ENCODE measurements around the gene KRT38.

The KRT38 gene

DNA sequence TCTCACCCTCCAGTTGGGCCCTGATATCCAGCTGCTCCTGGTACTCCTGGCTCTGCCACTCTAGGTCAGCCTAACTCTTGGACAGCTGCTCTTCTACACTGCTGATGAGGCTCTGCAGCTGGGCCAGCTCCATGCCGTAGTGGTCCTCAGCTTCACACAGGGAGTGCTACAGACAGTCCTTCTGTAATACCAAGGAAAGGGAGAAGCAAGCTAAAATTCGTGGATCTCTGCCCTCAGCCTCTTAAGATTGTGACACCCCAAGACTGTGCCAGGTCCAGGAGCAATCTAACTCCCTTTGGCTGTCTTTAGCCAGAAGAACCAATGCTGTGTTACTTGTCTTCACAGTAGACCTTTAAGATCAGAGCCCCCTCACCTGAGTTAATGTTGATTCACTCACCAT is 7.7 kb upstream of the KRT38 start:
- TF ChIP-seq POLR2AphosphoS5 (IDR thresholded peaks at IDR 0.05; ENCODE audit: low read depth, low read length) (no peak), FOXP2 (optimal IDR thresholded peaks at IDR 0.05; ENCODE audit: borderline replicate concordance, extremely low read depth, extremely low read length, insufficient read depth) (no peak), TAF1 (IDR thresholded peaks at IDR 0.05; ENCODE audit: borderline replicate concordance, insufficient read depth, low read length) (no peak), SIN3A (IDR thresholded peaks at IDR 0.05; ENCODE audit: borderline replicate concordance, insufficient read depth, low read length) (no peak)
- TF ChIP-seq, protein P1, sequence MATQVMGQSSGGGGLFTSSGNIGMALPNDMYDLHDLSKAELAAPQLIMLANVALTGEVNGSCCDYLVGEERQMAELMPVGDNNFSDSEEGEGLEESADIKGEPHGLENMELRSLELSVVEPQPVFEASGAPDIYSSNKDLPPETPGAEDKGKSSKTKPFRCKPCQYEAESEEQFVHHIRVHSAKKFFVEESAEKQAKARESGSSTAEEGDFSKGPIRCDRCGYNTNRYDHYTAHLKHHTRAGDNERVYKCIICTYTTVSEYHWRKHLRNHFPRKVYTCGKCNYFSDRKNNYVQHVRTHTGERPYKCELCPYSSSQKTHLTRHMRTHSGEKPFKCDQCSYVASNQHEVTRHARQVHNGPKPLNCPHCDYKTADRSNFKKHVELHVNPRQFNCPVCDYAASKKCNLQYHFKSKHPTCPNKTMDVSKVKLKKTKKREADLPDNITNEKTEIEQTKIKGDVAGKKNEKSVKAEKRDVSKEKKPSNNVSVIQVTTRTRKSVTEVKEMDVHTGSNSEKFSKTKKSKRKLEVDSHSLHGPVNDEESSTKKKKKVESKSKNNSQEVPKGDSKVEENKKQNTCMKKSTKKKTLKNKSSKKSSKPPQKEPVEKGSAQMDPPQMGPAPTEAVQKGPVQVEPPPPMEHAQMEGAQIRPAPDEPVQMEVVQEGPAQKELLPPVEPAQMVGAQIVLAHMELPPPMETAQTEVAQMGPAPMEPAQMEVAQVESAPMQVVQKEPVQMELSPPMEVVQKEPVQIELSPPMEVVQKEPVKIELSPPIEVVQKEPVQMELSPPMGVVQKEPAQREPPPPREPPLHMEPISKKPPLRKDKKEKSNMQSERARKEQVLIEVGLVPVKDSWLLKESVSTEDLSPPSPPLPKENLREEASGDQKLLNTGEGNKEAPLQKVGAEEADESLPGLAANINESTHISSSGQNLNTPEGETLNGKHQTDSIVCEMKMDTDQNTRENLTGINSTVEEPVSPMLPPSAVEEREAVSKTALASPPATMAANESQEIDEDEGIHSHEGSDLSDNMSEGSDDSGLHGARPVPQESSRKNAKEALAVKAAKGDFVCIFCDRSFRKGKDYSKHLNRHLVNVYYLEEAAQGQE (IDR thresholded peaks at IDR 0.05; ENCODE audit: insufficient read depth in 1 of 2, low read depth in 2 of 2, low read length in 2 of 2): no peak

GRCh38 chr17:41446806-41447205 is 6.0 kb upstream of the KRT38 start:
- TF ChIP-seq, protein P1 (IDR thresholded peaks at IDR 0.05; ENCODE audit: insufficient read depth in 1 of 2, low read depth in 2 of 2, low read length in 2 of 2): no peak
- TF ChIP-seq TAF1 (IDR thresholded peaks at IDR 0.05; ENCODE audit: borderline replicate concordance, insufficient read depth, low read length): no peak
- TF ChIP-seq SIN3A (IDR thresholded peaks at IDR 0.05; ENCODE audit: borderline replicate concordance, insufficient read depth, low read length): no peak
- TF ChIP-seq POLR2AphosphoS5 (IDR thresholded peaks at IDR 0.05; ENCODE audit: low read depth, low read length): no peak
- TF ChIP-seq FOXP2 (optimal IDR thresholded peaks at IDR 0.05; ENCODE audit: borderline replicate concordance, extremely low read depth, extremely low read length, insufficient read depth): no peak

GRCh38 chr17:41444640-41445039 is 3.9 kb upstream of the KRT38 start:
- no peak for TF ChIP-seq TAF1 (IDR thresholded peaks at IDR 0.05; ENCODE audit: borderline replicate concordance, insufficient read depth, low read length)
- TF ChIP-seq SIN3A (IDR thresholded peaks at IDR 0.05; ENCODE audit: borderline replicate concordance, insufficient read depth, low read length): no peak

DNA sequence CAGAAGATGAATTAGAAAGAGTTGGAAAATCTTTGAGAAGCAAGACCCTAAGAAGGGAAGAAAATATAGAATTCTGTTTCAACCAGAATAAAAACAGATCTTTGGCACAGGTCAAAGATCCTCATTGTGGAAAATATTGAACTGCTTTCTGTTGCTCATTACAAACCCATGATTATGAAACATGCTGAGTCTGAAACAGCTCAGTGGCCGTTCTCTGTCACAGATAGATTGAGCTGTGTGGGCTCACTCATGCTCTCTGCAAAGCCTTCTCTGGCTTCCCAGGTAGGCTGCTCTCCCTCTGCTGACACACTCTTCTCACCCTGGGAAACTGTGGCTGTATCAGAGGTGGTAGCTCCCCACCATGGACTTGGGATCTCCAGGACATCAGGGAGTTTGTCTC is 3.4 kb upstream of the KRT38 start:
- TF ChIP-seq FOXP2 (optimal IDR thresholded peaks at IDR 0.05; ENCODE audit: borderline replicate concordance, extremely low read depth, extremely low read length, insufficient read depth) (no peak), TAF1 (IDR thresholded peaks at IDR 0.05; ENCODE audit: borderline replicate concordance, insufficient read depth, low read length) (no peak), SIN3A (IDR thresholded peaks at IDR 0.05; ENCODE audit: borderline replicate concordance, insufficient read depth, low read length) (no peak), POLR2AphosphoS5 (IDR thresholded peaks at IDR 0.05; ENCODE audit: low read depth, low read length) (no peak)
- TF ChIP-seq, protein P1 (IDR thresholded peaks at IDR 0.05; ENCODE audit: insufficient read depth in 1 of 2, low read depth in 2 of 2, low read length in 2 of 2): no peak

GRCh38 chr17:41442739-41443138 is 2.0 kb upstream of the KRT38 start:
- TF ChIP-seq TAF1 (IDR thresholded peaks at IDR 0.05; ENCODE audit: borderline replicate concordance, insufficient read depth, low read length): no peak
- no peak for TF ChIP-seq FOXP2 (optimal IDR thresholded peaks at IDR 0.05; ENCODE audit: borderline replicate concordance, extremely low read depth, extremely low read length, insufficient read depth)
- no peak for TF ChIP-seq SIN3A (IDR thresholded peaks at IDR 0.05; ENCODE audit: borderline replicate concordance, insufficient read depth, low read length)
- TF ChIP-seq, protein P1 (IDR thresholded peaks at IDR 0.05; ENCODE audit: insufficient read depth in 1 of 2, low read depth in 2 of 2, low read length in 2 of 2): no peak
- TF ChIP-seq POLR2AphosphoS5 (IDR thresholded peaks at IDR 0.05; ENCODE audit: low read depth, low read length): no peak

Data from PFSK-1 (cell line).